Fibroblast of lung (primary cell): ENCODE data around the gene ANO2. TPM values are rescaled to one million over a fixed set of nuclear protein-coding genes. Genes with fewer than 3 reads are reported as not detected.

Source experiments
- DNase-seq, 2 donors: peaks; one replicate each; pipeline versions ENCODE4 v3.0.0 to v3.0.0-alpha.2; 2010; ENCODE audit warnings: low read depth in 2 of 2
- H2AFZ ChIP-seq: 2 replicates; pipeline ENCODE4 v1.5.1; 2012; ENCODE audit warnings: low read length, control low read depth, inconsistent platforms
- H3K27ac ChIP-seq: 2 replicates; pipeline ENCODE4 v1.5.1; 2011; ENCODE audit warnings: low read length, control low read depth; ENCODE audit not compliant: insufficient read depth
- H3K27me3 ChIP-seq: 2 replicates; pipeline ENCODE4 v1.5.1; 2011; ENCODE audit warnings: mild to moderate bottlenecking, low read length; ENCODE audit not compliant: control insufficient read depth, insufficient read depth
- H3K36me3 ChIP-seq: 2 replicates; pipeline ENCODE4 v1.5.1; 2011; ENCODE audit warnings: low read length; ENCODE audit not compliant: control insufficient read depth, insufficient read depth
- H3K4me1 ChIP-seq: 2 replicates; pipeline ENCODE4 v1.5.1; 2011; ENCODE audit warnings: low read length; ENCODE audit not compliant: control insufficient read depth, insufficient read depth; ENCODE audit errors: extremely low read depth
- H3K4me2 ChIP-seq: 2 replicates; pipeline ENCODE4 v1.5.1; 2011; ENCODE audit warnings: low read length, control low read depth; ENCODE audit not compliant: insufficient read depth; ENCODE audit errors: extremely low read depth
- H3K4me3 ChIP-seq, 4 experiments: fragments of 200-600 bp in 1 of 4; sonication (generic) in 1 of 4; replicated peaks in 1 of 4; 2 replicates each; pipeline ENCODE4 v1.5.1; 2011 to 2016; ENCODE audit warnings: low read length in 4 of 4, low read depth in 3 of 4, mild to moderate bottlenecking in 3 of 4, control low read depth in 2 of 4, inconsistent platforms in 1 of 4, mixed read lengths in 1 of 4; ENCODE audit not compliant: insufficient read depth in 1 of 4; ENCODE audit errors: control extremely low read depth in 1 of 4
- H3K79me2 ChIP-seq: 2 replicates; pipeline ENCODE4 v1.5.1; 2012; ENCODE audit warnings: mild to moderate bottlenecking, low read length, inconsistent platforms; ENCODE audit not compliant: control insufficient read depth, insufficient read depth
- H3K9ac ChIP-seq: 2 replicates; pipeline ENCODE4 v1.5.1; 2011; ENCODE audit warnings: mild to moderate bottlenecking, low read length, control low read depth; ENCODE audit not compliant: insufficient read depth
- H3K9me3 ChIP-seq: 2 replicates; pipeline ENCODE4 v1.5.1; 2012; ENCODE audit warnings: low read depth, low read length; ENCODE audit not compliant: control insufficient read depth, insufficient read depth
- H4K20me1 ChIP-seq: 2 replicates; pipeline ENCODE4 v1.5.1; 2011; ENCODE audit warnings: low read length; ENCODE audit not compliant: control insufficient read depth, insufficient read depth; ENCODE audit errors: extremely low read depth
- EZH2 ChIP-seq: IDR thresholded peaks from 2 replicates; pipeline ENCODE4 v1.5.1; 2012; ENCODE audit warnings: low read length, control low read depth, mild to moderate bottlenecking; ENCODE audit errors: missing control alignments
- polyA plus RNA-seq, 2 donors: library from polyadenylated mRNA; depleted of rRNA in 1 of 2; stranded (reverse) in 1 of 2; unstranded in 1 of 2; fragments of >200 nt; gene quantifications; 2 replicates each; pipeline ENCODE4 v1.2.1, GENCODE V29; 2011 to 2012; ENCODE audit warnings: missing spikeins in 1 of 2
- total RNA-seq: library from RNA; depleted of rRNA; stranded (reverse); fragments of >200 nt; gene quantifications from 2 replicates; pipeline ENCODE4 v1.2.1, GENCODE V29; 2014
- TF ChIP-seq, protein P1 (sequence below), 2 donors: IDR thresholded peaks in 1 of 2; conservative IDR thresholded peaks in 1 of 2; 1 replicate in 1 of 2; 2 replicates in 1 of 2; pipeline ENCODE4 v1.5.1; 2011 to 2012; ENCODE audit warnings: low read length in 2 of 2, control low read depth in 1 of 2, inconsistent platforms in 1 of 2, low read depth in 1 of 2, mild to moderate bottlenecking in 1 of 2

ANO2 gene
- total and polyA plus RNA-seq, 2 donors (not counting 1 experiment from before 2014, with no cell fraction given), result 0.15 to 0.17 TPM

- no peak for TF ChIP-seq EZH2
- TF ChIP-seq, protein P1, sequence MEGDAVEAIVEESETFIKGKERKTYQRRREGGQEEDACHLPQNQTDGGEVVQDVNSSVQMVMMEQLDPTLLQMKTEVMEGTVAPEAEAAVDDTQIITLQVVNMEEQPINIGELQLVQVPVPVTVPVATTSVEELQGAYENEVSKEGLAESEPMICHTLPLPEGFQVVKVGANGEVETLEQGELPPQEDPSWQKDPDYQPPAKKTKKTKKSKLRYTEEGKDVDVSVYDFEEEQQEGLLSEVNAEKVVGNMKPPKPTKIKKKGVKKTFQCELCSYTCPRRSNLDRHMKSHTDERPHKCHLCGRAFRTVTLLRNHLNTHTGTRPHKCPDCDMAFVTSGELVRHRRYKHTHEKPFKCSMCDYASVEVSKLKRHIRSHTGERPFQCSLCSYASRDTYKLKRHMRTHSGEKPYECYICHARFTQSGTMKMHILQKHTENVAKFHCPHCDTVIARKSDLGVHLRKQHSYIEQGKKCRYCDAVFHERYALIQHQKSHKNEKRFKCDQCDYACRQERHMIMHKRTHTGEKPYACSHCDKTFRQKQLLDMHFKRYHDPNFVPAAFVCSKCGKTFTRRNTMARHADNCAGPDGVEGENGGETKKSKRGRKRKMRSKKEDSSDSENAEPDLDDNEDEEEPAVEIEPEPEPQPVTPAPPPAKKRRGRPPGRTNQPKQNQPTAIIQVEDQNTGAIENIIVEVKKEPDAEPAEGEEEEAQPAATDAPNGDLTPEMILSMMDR (conservative IDR thresholded peaks at IDR 0.05 in 1 of 2, IDR thresholded peaks at IDR 0.05 in 1 of 2; ENCODE audit: low read depth in 1 of 2, low read length in 2 of 2), result no peak
- Histone ChIP-seq H4K20me1 (no peaks in the 10 kb centered on the region), H3K27ac (no peak overlapping the region), H3K36me3 (no peaks in the 10 kb centered on the region), H3K4me1 (peaks cover 3% of the 10 kb centered on the region), H3K9me3 (no peaks in the 10 kb centered on the region), H3K27me3 (no peaks in the 10 kb centered on the region), H3K79me2 (no peaks in the 10 kb centered on the region), H3K4me3 (no peak overlapping the region), H2AFZ (no peak overlapping the region), H3K9ac (no peak overlapping the region), H3K4me2 (no peak overlapping the region)
- DNase-seq, result no peak
These were observed 352.7 kb downstream of the ANO2 start for GRCh38 chr12:5592310-5592709.

GRCh38 chr12:5590316-5590715, 354.7 kb downstream of the ANO2 start:
- no peak for TF ChIP-seq EZH2
- TF ChIP-seq, protein P1 (conservative IDR thresholded peaks at IDR 0.05 in 1 of 2, IDR thresholded peaks at IDR 0.05 in 1 of 2; ENCODE audit: low read depth in 1 of 2, low read length in 2 of 2), result no peak
- H3K9ac ChIP-seq, result no peak overlapping the region
- H2AFZ ChIP-seq, result no peak overlapping the region
- DNase-seq, result no peak
- H4K20me1 ChIP-seq, result no peaks in the 10 kb centered on the region
- H3K9me3 ChIP-seq, result no peaks in the 10 kb centered on the region
- H3K4me3 ChIP-seq, result no peak overlapping the region
- H3K4me1 ChIP-seq, result peaks cover 3% of the 10 kb centered on the region
- no peaks in the 10 kb centered on the region for H3K27me3 ChIP-seq
- no peak overlapping the region for H3K27ac ChIP-seq
- no peak overlapping the region for H3K4me2 ChIP-seq
- no peaks in the 10 kb centered on the region for H3K79me2 ChIP-seq
- no peaks in the 10 kb centered on the region for H3K36me3 ChIP-seq

DNA sequence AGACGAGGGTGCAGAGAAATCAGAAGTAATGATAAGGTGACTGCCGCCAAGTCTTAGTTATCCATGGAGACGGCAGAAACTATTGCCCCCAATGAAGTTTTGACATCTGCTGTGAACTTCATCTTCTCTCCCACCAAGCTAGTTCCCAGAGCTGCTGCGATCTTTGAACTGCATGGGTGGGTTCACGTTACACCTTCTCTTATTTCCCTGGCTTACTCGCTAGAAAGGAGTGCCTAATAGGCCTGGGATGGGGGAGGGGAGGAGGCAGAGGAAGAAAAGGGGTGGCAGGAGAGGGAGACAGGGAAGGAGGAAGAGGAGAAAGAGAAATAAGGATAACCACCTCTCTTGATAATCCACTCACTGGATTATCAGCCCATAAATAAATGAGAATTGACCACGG, 356.0 kb downstream of the ANO2 start:
- peaks cover 3% of the 10 kb centered on the region for H3K4me1 ChIP-seq
- H3K79me2 ChIP-seq, result no peaks in the 10 kb centered on the region
- no peaks in the 10 kb centered on the region for H3K9me3 ChIP-seq
- no peaks in the 10 kb centered on the region for H4K20me1 ChIP-seq
- no peak overlapping the region for H3K4me2 ChIP-seq
- no peak overlapping the region for H2AFZ ChIP-seq
- H3K27me3 ChIP-seq, result no peaks in the 10 kb centered on the region
- H3K27ac ChIP-seq, result no peak overlapping the region
- TF ChIP-seq, protein P1 (conservative IDR thresholded peaks at IDR 0.05 in 1 of 2, IDR thresholded peaks at IDR 0.05 in 1 of 2; ENCODE audit: low read depth in 1 of 2, low read length in 2 of 2), result no peak
- no peak for TF ChIP-seq EZH2
- no peak overlapping the region for H3K4me3 ChIP-seq
- no peaks in the 10 kb centered on the region for H3K36me3 ChIP-seq
- DNase-seq, result no peak
- no peak overlapping the region for H3K9ac ChIP-seq
